Diencephalon (tissue), 1 donor: Measurements from ENCODE around the gene MRPL9. TPM values are rescaled to one million over a fixed set of nuclear protein-coding genes. Genes with fewer than 3 reads are reported as not detected.

Source experiments
- small RNA-seq: library from RNA; depleted of rRNA; stranded (forward); fragments of <200 nt; gene quantifications from one replicate; pipeline ENCODE3, GENCODE V24; 2014
- total RNA-seq: library from RNA; depleted of rRNA; stranded (reverse); fragments of >200 nt; gene quantifications from one replicate; pipeline ENCODE4 v1.2.3, GENCODE V29; 2014

Gene MRPL9
- total RNA-seq = 55.4 TPM

GRCh38 chr1:151762941-151763921, at the start of gene MRPL9:
MRPL9 (minus strand) TSS chr1:151763496; CDS start chr1:151763479, 17 bp downstream.

DNA sequence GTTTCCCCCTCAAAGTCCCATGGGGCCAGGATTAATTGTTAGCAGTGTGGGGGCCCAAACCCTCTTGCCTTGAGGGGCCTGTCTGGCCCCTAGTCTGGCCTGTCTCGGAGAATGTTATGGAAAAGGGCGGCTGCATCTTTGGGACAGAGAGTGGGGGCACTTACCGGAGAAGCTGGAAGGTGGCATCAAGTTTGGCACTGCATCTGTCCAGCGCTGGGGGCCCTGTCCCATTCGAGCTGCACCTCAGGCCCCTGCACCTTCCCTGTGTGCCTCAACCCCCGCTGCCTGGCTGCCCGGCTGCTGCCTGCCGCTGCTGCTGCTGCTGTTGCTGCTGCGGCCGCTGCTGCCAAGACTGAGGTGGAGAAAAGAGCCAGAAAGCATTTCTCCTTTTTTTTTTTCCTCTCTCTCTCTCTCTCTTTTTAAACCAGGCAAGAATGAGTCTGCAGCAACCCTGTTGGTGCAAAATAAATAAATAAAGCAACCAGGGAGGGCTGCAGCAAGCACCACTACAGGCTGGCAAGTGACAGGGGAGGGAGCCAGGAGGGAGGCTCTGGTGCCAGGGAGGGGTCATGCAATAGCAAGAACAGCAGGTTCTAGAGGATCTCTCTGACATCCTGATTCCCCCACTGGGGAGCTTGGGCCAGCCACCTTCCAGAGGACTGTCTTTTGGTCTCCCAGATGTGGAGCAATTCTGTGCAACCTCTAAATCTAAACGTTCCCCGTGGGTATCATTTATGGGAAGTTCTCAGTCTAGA, 41.9 kb upstream of the MRPL9 start, which contains the start of gene LINGO4:
Gene LINGO4 (minus strand): TSS at position 354 of the 755 bp plus-strand sequence. CDS start 2,715 bp downstream, outside the sequence.

DNA sequence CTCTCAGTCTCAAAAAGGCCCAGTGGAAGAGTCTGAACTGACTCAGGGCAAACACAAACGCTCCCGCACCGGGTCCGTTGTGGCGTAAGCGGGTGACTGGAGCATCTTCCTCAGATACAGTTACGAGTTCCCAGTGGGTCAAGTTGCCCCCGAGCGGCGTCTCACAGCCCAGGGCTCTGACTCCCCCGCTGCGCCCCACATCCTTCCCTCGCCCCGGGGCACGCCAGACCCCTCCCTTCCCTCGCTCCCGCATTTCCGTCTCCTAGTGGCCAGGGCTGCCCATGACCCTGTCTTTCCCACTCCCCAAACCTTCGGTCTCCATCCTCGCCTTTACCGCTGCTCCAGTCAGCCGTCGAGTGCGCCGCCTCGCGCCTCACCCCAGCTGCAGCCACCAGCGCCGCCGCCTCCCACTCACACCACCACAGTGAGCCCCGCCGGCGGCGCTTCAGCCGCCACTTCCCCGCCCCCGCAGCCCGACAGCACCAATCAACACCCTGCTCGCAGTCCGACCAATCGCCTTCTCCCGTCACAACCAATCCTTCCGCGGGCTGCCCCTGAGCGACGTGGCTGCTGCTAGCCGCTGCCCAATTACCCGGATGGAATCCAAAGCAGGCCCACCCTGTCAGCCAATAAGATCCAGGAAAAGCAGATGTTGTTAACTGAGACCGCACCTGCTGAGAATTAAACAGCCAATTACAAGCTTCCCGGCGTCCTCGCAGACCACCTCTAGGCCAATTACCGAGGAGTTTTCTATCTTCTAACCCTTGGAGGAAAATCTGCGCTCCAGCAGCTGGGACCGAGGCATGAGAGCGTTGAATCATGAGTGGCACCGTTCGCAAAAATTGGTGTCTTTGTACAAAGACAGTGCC, 27.0 kb upstream of the MRPL9 start, which contains the start of gene TDRKH:
Gene TDRKH (minus strand): TSS at position 430 of the 869 bp plus-strand sequence. CDS start 7,478 bp downstream, outside the sequence.

GRCh38 chr1:151720974-151721787, 42.1 kb downstream of the MRPL9 start, which contains the start of gene RIIAD1:
RIIAD1 (plus strand) TSS chr1:151721522; CDS start chr1:151721537, 15 bp downstream.

GRCh38 chr1:151716771-151717631, 46.3 kb downstream of the MRPL9 start, which contains the start of gene CELF3:
CELF3 (minus strand) TSS chr1:151716803; CDS start chr1:151716020, 783 bp downstream.

Small RNAs within 50 kb of the gene (small RNA-seq; reads per million reads assigned to genes)
- not detected for gene RNU6-662P

Other genes with a start within 250 kb of the MRPL9 start
- 11.5 TPM for gene TUFT1, start 223.2 kb downstream of the MRPL9 start, total RNA-seq
- gene SNX27, start 151.4 kb downstream of the MRPL9 start, total RNA-seq = 85.6 TPM
- 36.0 TPM for gene CELF3, start 46.7 kb downstream of the MRPL9 start, total RNA-seq
- gene RIIAD1, start 42.0 kb downstream of the MRPL9 start, total RNA-seq = 13.4 TPM
- gene TDRKH, start 27.0 kb upstream of the MRPL9 start, total RNA-seq = 18.2 TPM
- gene LINGO4, start 41.9 kb upstream of the MRPL9 start, total RNA-seq = 0.23 TPM
- gene RORC, start 68.3 kb upstream of the MRPL9 start, total RNA-seq = 0.23 TPM
- not detected for gene C2CD4D, start 76.3 kb upstream of the MRPL9 start, total RNA-seq
- gene THEM5, start 90.2 kb upstream of the MRPL9 start, total RNA-seq = not detected
- 9.9 TPM for gene THEM4, start 146.0 kb upstream of the MRPL9 start, total RNA-seq
- gene S100A10, start 230.4 kb upstream of the MRPL9 start, total RNA-seq = 16.4 TPM